H1 (cell line): ENCODE results near the gene VPS35L. TPM values are rescaled to one million over a fixed set of nuclear protein-coding genes. Genes with fewer than 3 reads are reported as not detected.

Source experiments
- CTCF ChIA-PET: fragments of 300-600 bp; sonication (Branson Sonifier 250); formaldehyde crosslinking; loops from one replicate; lab custom pipeline; 2021; ENCODE audit not compliant: partially characterized antibody; lab: Charles Lee
- POLR2A ChIA-PET: fragments of 300-600 bp; sonication (Branson Sonifier 250); formaldehyde crosslinking; loops from one replicate; lab custom pipeline; 2021; ENCODE audit warnings: inconsistent platforms; ENCODE audit not compliant: partially characterized antibody; lab: Charles Lee
- DNase-seq, 2 experiments: peaks; one replicate each; pipeline versions ENCODE4 v3.0.0 to v3.0.0-alpha.2; 2010 to 2022; ENCODE audit warnings: low spot score in 2 of 2, low read depth in 1 of 2, mixed read lengths in 1 of 2
- FAIRE-seq: peaks from 2 replicates; lab custom pipeline; 2011; peaks lifted over from hg19 to GRCh38; lab: Jason Lieb, UNC
- H2AFZ ChIP-seq: 2 replicates; pipeline ENCODE4 v1.8.1; 2012; ENCODE audit warnings: low read length, inconsistent platforms
- H2AK5ac ChIP-seq: 2 replicates; pipeline ENCODE4 v1.6.1; 2013; ENCODE audit warnings: low read depth, low read length
- H2BK120ac ChIP-seq: replicated peaks from 2 replicates; pipeline ENCODE3; 2013; ENCODE audit warnings: low read depth, low read length, inconsistent platforms
- H2BK12ac ChIP-seq: 2 replicates; pipeline ENCODE4 v1.6.1; 2013; ENCODE audit warnings: low read depth, low read length
- H2BK15ac ChIP-seq: 2 replicates; pipeline ENCODE4 v1.6.1; 2013; ENCODE audit warnings: low read length
- H2BK20ac ChIP-seq: 2 replicates; pipeline ENCODE4 v1.6.1; 2013; ENCODE audit warnings: low read length
- H2BK5ac ChIP-seq: 2 replicates; pipeline ENCODE4 v1.6.1; 2013; ENCODE audit warnings: low read depth, low read length
- H3K14ac ChIP-seq: 2 replicates; pipeline ENCODE4 v1.6.1; 2013; ENCODE audit warnings: inconsistent platforms; ENCODE audit not compliant: insufficient read length
- H3K18ac ChIP-seq: 2 replicates; pipeline ENCODE4 v1.6.1; 2013; ENCODE audit warnings: low read length; ENCODE audit errors: extremely low read depth
- H3K23ac ChIP-seq: 2 replicates; pipeline ENCODE4 v1.6.1; 2013; ENCODE audit warnings: inconsistent platforms; ENCODE audit not compliant: insufficient read length
- H3K23me2 ChIP-seq: 2 replicates; pipeline ENCODE4 v1.6.1; 2013; ENCODE audit warnings: low read depth, low read length
- H3K27ac ChIP-seq: 2 replicates; pipeline ENCODE4 v1.6.1; 2011; ENCODE audit warnings: low read depth, low read length, inconsistent platforms
- H3K27me3 ChIP-seq, 4 experiments: replicated peaks in 1 of 4; 1 replicate in 1 of 4; 2 replicates in 3 of 4; pipeline versions ENCODE4 v1.6.1 to v1.8.1; 2011 to 2013; ENCODE audit warnings: low read length in 3 of 4, mild to moderate bottlenecking in 3 of 4, inconsistent platforms in 2 of 4, mixed read lengths in 2 of 4, moderate library complexity in 1 of 4; ENCODE audit not compliant: control insufficient read depth in 3 of 4, insufficient read depth in 3 of 4; ENCODE audit errors: extremely low read depth in 1 of 4
- H3K36me3 ChIP-seq, 4 experiments: 2 replicates each; pipeline versions ENCODE4 v1.6.1 to v1.8.1; 2011 to 2013; ENCODE audit warnings: mild to moderate bottlenecking in 4 of 4, low read length in 3 of 4, moderate library complexity in 2 of 4, control low read depth in 1 of 4, inconsistent platforms in 1 of 4; ENCODE audit not compliant: insufficient read depth in 4 of 4, control insufficient read depth in 2 of 4
- H3K4ac ChIP-seq: replicated peaks from 2 replicates; pipeline ENCODE3; 2013; ENCODE audit warnings: low read length, low read depth, mixed read lengths, inconsistent platforms; ENCODE audit not compliant: insufficient read length
- H3K4me1 ChIP-seq, 4 experiments: replicated peaks in 1 of 4; 1 replicate in 1 of 4; 2 replicates in 3 of 4; pipeline versions ENCODE4 v1.6.1 to v1.8.1; 2011 to 2013; ENCODE audit warnings: low read length in 3 of 4, inconsistent platforms in 2 of 4, mixed read lengths in 1 of 4; ENCODE audit not compliant: insufficient read depth in 4 of 4, control insufficient read depth in 3 of 4
- H3K4me2 ChIP-seq, 2 experiments: 2 replicates each; pipeline versions ENCODE4 v1.6.1 to v1.8.1; 2011 to 2013; ENCODE audit warnings: low read depth in 2 of 2, low read length in 2 of 2, control low read depth in 1 of 2, inconsistent platforms in 1 of 2, mild to moderate bottlenecking in 1 of 2; ENCODE audit not compliant: insufficient read depth in 1 of 2
- H3K4me3 ChIP-seq, 4 experiments: fragments of 200-600, 300-600 bp in 1 of 4; sonication (generic), shearing (Covaris generic), sonication (Bioruptor Twin) in 1 of 4; 2 replicates each; pipeline versions ENCODE4 v1.5.1 to v1.8.1; 2011 to 2016; ENCODE audit warnings: low read length in 4 of 4, low read depth in 3 of 4, control low read depth in 2 of 4, inconsistent platforms in 2 of 4, mild to moderate bottlenecking in 2 of 4, mixed read lengths in 1 of 4, moderate library complexity in 1 of 4; ENCODE audit not compliant: insufficient read depth in 2 of 4; ENCODE audit errors: extremely low read depth in 1 of 4
- H3K56ac ChIP-seq: replicated peaks from 2 replicates; pipeline ENCODE3; 2013; ENCODE audit warnings: low read depth, mild to moderate bottlenecking, mixed read lengths, low read length, inconsistent platforms; ENCODE audit not compliant: insufficient read length
- H3K79me1 ChIP-seq: 2 replicates; pipeline ENCODE4 v1.6.1; 2013; ENCODE audit warnings: low read depth, low read length, control low read depth
- H3K79me2 ChIP-seq, 2 experiments: 2 replicates each; pipeline versions ENCODE4 v1.6.1 to v1.8.1; 2012 to 2013; ENCODE audit warnings: low read length in 2 of 2, mild to moderate bottlenecking in 2 of 2, inconsistent platforms in 1 of 2; ENCODE audit not compliant: insufficient read depth in 2 of 2, control insufficient read depth in 1 of 2
- H3K9ac ChIP-seq, 4 experiments: replicated peaks in 1 of 4; 1 replicate in 1 of 4; 2 replicates in 3 of 4; pipeline versions ENCODE4 v1.6.1 to v1.8.1; 2011 to 2013; ENCODE audit warnings: low read depth in 3 of 4, low read length in 3 of 4, control low read depth in 2 of 4, mild to moderate bottlenecking in 2 of 4, moderate library complexity in 2 of 4, inconsistent platforms in 1 of 4; ENCODE audit errors: extremely low read depth in 1 of 4
- H3K9me3 ChIP-seq, 2 experiments: 2 replicates each; pipeline versions ENCODE4 v1.6.1 to v1.8.1; 2012 to 2013; ENCODE audit warnings: mild to moderate bottlenecking in 2 of 2, moderate library complexity in 2 of 2, control low read depth in 1 of 2, inconsistent platforms in 1 of 2, low read depth in 1 of 2, low read length in 1 of 2, mixed read lengths in 1 of 2; ENCODE audit not compliant: insufficient read depth in 2 of 2
- H4K20me1 ChIP-seq, 2 experiments: replicated peaks in 1 of 2; 2 replicates each; pipeline versions ENCODE3 to v1.8.1; 2011 to 2013; ENCODE audit warnings: inconsistent platforms in 2 of 2, low read length in 2 of 2, mild to moderate bottlenecking in 1 of 2; ENCODE audit not compliant: insufficient read depth in 2 of 2, control insufficient read depth in 1 of 2
- H4K5ac ChIP-seq: 2 replicates; pipeline ENCODE4 v1.6.1; 2013; ENCODE audit warnings: low read length, low read depth, mixed read lengths, inconsistent platforms; ENCODE audit not compliant: insufficient read length
- H4K8ac ChIP-seq: 2 replicates; pipeline ENCODE4 v1.8.0; 2013; ENCODE audit warnings: mild to moderate bottlenecking, moderate library complexity, low read length, inconsistent platforms; ENCODE audit not compliant: insufficient read depth; ENCODE audit errors: extremely low read depth
- H4K91ac ChIP-seq: replicated peaks from 2 replicates; pipeline ENCODE3; 2013; ENCODE audit warnings: low read length, mixed read lengths, inconsistent platforms; ENCODE audit not compliant: insufficient read length
- CHD1 ChIP-seq: IDR thresholded peaks from 2 replicates; pipeline ENCODE4 v1.6.1; 2012; ENCODE audit warnings: low read depth, low read length, improper control_type of control experiment
- FOSL1 ChIP-seq: IDR thresholded peaks from 2 replicates; pipeline ENCODE4 v1.6.1; 2011; ENCODE audit warnings: mild to moderate bottlenecking, low read depth, low read length, moderate library complexity; ENCODE audit not compliant: insufficient read depth
- MAFK ChIP-seq: IDR thresholded peaks from 2 replicates; pipeline ENCODE4 v1.6.1; 2012; ENCODE audit warnings: low read depth, mild to moderate bottlenecking, improper control_type of control experiment, low read length
- PHF8 ChIP-seq: fragments of 200-600 bp; sonication (generic); conservative IDR thresholded peaks from 2 replicates; pipeline ENCODE4 v1.7.1; 2012; ENCODE audit warnings: low read depth, mild to moderate bottlenecking, inconsistent platforms, low read length, moderate library complexity
- POLR2A ChIP-seq, 2 experiments: IDR thresholded peaks; 1 replicate in 1 of 2; 2 replicates in 1 of 2; pipeline ENCODE4 v1.6.1; 2011; ENCODE audit warnings: low read depth in 2 of 2, low read length in 2 of 2, mild to moderate bottlenecking in 2 of 2; ENCODE audit errors: control extremely low read depth in 1 of 2
- POLR2AphosphoS5 ChIP-seq: IDR thresholded peaks from 2 replicates; pipeline ENCODE4 v1.6.1; 2011; ENCODE audit warnings: low read depth, low read length
- POU5F1 ChIP-seq: IDR thresholded peaks from 2 replicates; pipeline ENCODE4 v1.6.1; 2011; ENCODE audit warnings: low read depth, mild to moderate bottlenecking, low read length, moderate library complexity
- SUZ12 ChIP-seq: fragments of 200-600 bp; sonication (generic); IDR thresholded peaks from 2 replicates; pipeline ENCODE4 v1.6.1; 2012; ENCODE audit warnings: mild to moderate bottlenecking, inconsistent platforms, low read length, moderate library complexity, mixed read lengths
- TAF7 ChIP-seq: optimal IDR thresholded peaks from 2 replicates; pipeline ENCODE3; 2011; ENCODE audit warnings: low read depth, mild to moderate bottlenecking, inconsistent platforms, low read length, moderate library complexity, borderline replicate concordance
- WGBS, 2 experiments: shearing (Covaris generic) in 1 of 2; methylation state at CpG; one replicate each; pipeline versions ENCODE4 v1.1.6 to v1.1.7; 2013 to 2015; ENCODE audit warnings: low lambda C conversion rate in 2 of 2, mixed read lengths in 2 of 2, inconsistent platforms in 1 of 2, low coverage in 1 of 2, missing lambda C conversion rate in 1 of 2; ENCODE audit not compliant: insufficient replicate concordance in 2 of 2, insufficient coverage in 1 of 2, insufficient read length in 1 of 2; ENCODE audit errors: extremely low coverage in 1 of 2, missing lambda C conversion rate in 1 of 2; 5-methylcytosine and 5-hydroxymethylcytosine counted together
- polyA plus RNA-seq, 7 experiments: library from polyadenylated mRNA; depleted of rRNA in 3 of 7; stranded (reverse) in 5 of 7; unstranded in 2 of 7; fragments of >200 nt in 5 of 7; fragments of 200-250 nt in 2 of 7; gene quantifications; 1 replicate in 5 of 7; 2 replicates in 1 of 7; 4 replicates in 1 of 7; pipeline versions ENCODE4 v1.2.1 to v1.2.3, GENCODE V29; 2011 to 2013; ENCODE audit warnings: missing spikeins in 2 of 7, mixed read lengths in 2 of 7
- total RNA-seq: library from RNA; stranded (reverse); fragmentation: NEBNext Ultra II Directional; extraction: Animal tissue kit (Norgen Biotek cat#: 25700); gene quantifications from 2 replicates; pipeline ENCODE4 v1.2.1, GENCODE V29; 2021
- TF ChIP-seq, protein P1 (sequence below): IDR thresholded peaks from 2 replicates; pipeline ENCODE4 v1.6.1; 2011; ENCODE audit warnings: low read length, improper control_type of control experiment

The VPS35L gene
- total and polyA plus RNA-seq, 2 of the 8 experiments (the other 6 are each of a cell fraction or from before 2014, with no cell fraction given) = 31.5 to 57.1 TPM

GRCh38 chr16:19697756-19698318 lies 142.3 kb downstream of the VPS35L start:
- H4K91ac ChIP-seq = no peak overlapping the region
- no peak overlapping the region for H4K8ac ChIP-seq
- H3K23me2 ChIP-seq = no peaks in the 10 kb centered on the region
- ChIA-PET CTCF (interaction anchor here (2.0 kb wide), 1 partner anchor 186 kb away, joined by 6 read pairs; the partner anchor contains the start of gene GPRC5B), POLR2A (interaction anchor here (0.9 to 5.2 kb wide), 7 partner anchors 10 to 185 kb away, joined by 3 to 23 read pairs (median 6); no protein-coding TSS in a partner anchor)
- H3K27ac ChIP-seq = no peak overlapping the region
- no peak overlapping the region for H2BK15ac ChIP-seq
- no peak overlapping the region for H2BK20ac ChIP-seq
- H3K79me2 ChIP-seq = peaks cover 0 to under 1% of the 10 kb centered on the region in 2 experiments; a peak in 1 of 4 replicates
- H3K18ac ChIP-seq = no peak overlapping the region
- H3K14ac ChIP-seq = no peak overlapping the region
- no peak overlapping the region for H3K9ac ChIP-seq
- H2BK12ac ChIP-seq = no peak overlapping the region
- no peak overlapping the region for H2AFZ ChIP-seq
- H3K4me3 ChIP-seq = no peak overlapping the region
- no peak overlapping the region for H3K4me2 ChIP-seq
- H3K56ac ChIP-seq = no peak overlapping the region
- no peaks in the 10 kb centered on the region for H3K4me1 ChIP-seq
- peaks cover 3% of the 10 kb centered on the region; the same call in 1 of the 2 replicates for H3K79me1 ChIP-seq
- no peak overlapping the region for H2BK120ac ChIP-seq
- no peak for TF ChIP-seq CHD1
- no peak for TF ChIP-seq PHF8
- no peak for TF ChIP-seq MAFK
- TF ChIP-seq TAF7 = no peak
- peak; percentile 54; the same call in 1 of the 2 replicates for TF ChIP-seq POLR2AphosphoS5
- TF ChIP-seq FOSL1 = no peak
- TF ChIP-seq POU5F1 = no peak
- TF ChIP-seq, protein P1, sequence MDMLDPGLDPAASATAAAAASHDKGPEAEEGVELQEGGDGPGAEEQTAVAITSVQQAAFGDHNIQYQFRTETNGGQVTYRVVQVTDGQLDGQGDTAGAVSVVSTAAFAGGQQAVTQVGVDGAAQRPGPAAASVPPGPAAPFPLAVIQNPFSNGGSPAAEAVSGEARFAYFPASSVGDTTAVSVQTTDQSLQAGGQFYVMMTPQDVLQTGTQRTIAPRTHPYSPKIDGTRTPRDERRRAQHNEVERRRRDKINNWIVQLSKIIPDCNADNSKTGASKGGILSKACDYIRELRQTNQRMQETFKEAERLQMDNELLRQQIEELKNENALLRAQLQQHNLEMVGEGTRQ = no peak
- TF ChIP-seq SUZ12 = no peak
- peak in 1 of 2 experiments; percentile 23; a peak in 1 of 3 replicates for TF ChIP-seq POLR2A (IDR thresholded peaks at IDR 0.05; ENCODE audit: control extremely low read depth in 1 of 2, low read depth in 2 of 2, low read length in 2 of 2)
- no peak overlapping the region for H2AK5ac ChIP-seq
- H3K27me3 ChIP-seq = no peaks in the 10 kb centered on the region
- no peak overlapping the region for H2BK5ac ChIP-seq
- peaks cover 6 to 17% of the 10 kb centered on the region in 2 experiments for H3K9me3 ChIP-seq
- no peak for DNase-seq
- peaks cover under 1 to 2% of the 10 kb centered on the region in 2 experiments for H4K20me1 ChIP-seq
- H4K5ac ChIP-seq = no peak overlapping the region
- H3K36me3 ChIP-seq = peaks cover 12 to 51% (median 31%) of the 10 kb centered on the region in 4 experiments
- no peak overlapping the region for H3K23ac ChIP-seq
- FAIRE-seq = no peak
- no peak overlapping the region for H3K4ac ChIP-seq
- 93% methylated on average over 8 of the region's 8 CpGs; no CpG with 5 or more reads in 1 of the 2 experiments for WGBS, 2 experiments
